Mesothelial cell of epicardium (in vitro differentiated cells): ENCODE data around the gene DIAPH2. TPM values are rescaled to one million over a fixed set of nuclear protein-coding genes. Genes with fewer than 3 reads are reported as not detected.

Experiments used
- DNase-seq, 2 experiments: peaks; one replicate each; pipeline ENCODE4 v3.0.0; 2021; ENCODE audit warnings: low spot score in 2 of 2; ENCODE audit not compliant: unreplicated experiment in 2 of 2
- H3K27ac Mint-ChIP-seq: 2 replicates; pipeline ENCODE4 v1.8.0; 2021; ENCODE audit warnings: mixed read lengths
- H3K27me3 Mint-ChIP-seq: 2 replicates; pipeline ENCODE4 v1.8.0; 2021; ENCODE audit warnings: low read depth, mixed read lengths
- H3K36me3 Mint-ChIP-seq: 2 replicates; pipeline ENCODE4 v1.8.0; 2021; ENCODE audit warnings: mixed read lengths
- H3K4me1 Mint-ChIP-seq: 2 replicates; pipeline ENCODE4 v1.8.0; 2021; ENCODE audit warnings: mixed read lengths
- H3K4me3 Mint-ChIP-seq: 2 replicates; pipeline ENCODE4 v1.8.0; 2021; ENCODE audit warnings: mild to moderate bottlenecking, moderate library complexity, mixed read lengths
- H3K9me3 Mint-ChIP-seq: 2 replicates; pipeline ENCODE4 v1.8.0; 2021; ENCODE audit warnings: mixed read lengths
- CTCF ChIP-seq: fragments of 200-600 bp; sonication (generic); IDR thresholded peaks from one replicate; pipeline ENCODE4 v1.5.0; 2021; ENCODE audit warnings: antibody characterized with exemption; ENCODE audit not compliant: unreplicated experiment
- total RNA-seq: library from RNA; stranded (reverse); gene quantifications from 3 replicates; pipeline ENCODE4 v1.2.1, GENCODE V29; 2021

Gene DIAPH2
- total RNA-seq, 1 donor from 2014 or later = 19.2 TPM

- Mint-ChIP-seq H3K9me3 (peaks cover 23% of the 10 kb centered on the region), H3K4me3 (no peak overlapping the region), H3K4me1 (peaks cover 8% of the 10 kb centered on the region), H3K36me3 (peaks cover 6% of the 10 kb centered on the region), H3K27ac (no peak overlapping the region), H3K27me3 (no peaks in the 10 kb centered on the region)
- no peak for TF ChIP-seq CTCF
- DNase-seq = no peak
Measured at GRCh38 chrX:97027384-97027922, 342.8 kb downstream of the DIAPH2 start.

GRCh38 chrX:97030463-97030862, 345.8 kb downstream of the DIAPH2 start:
- Mint-ChIP-seq H3K36me3 (peaks cover 6% of the 10 kb centered on the region), H3K27me3 (no peaks in the 10 kb centered on the region), H3K4me3 (no peak overlapping the region), H3K4me1 (peaks cover 13% of the 10 kb centered on the region), H3K27ac (no peak overlapping the region), H3K9me3 (peaks cover 19% of the 10 kb centered on the region)
- no peak for TF ChIP-seq CTCF
- no peak for DNase-seq

- no peaks in the 10 kb centered on the region for H3K27me3 Mint-ChIP-seq
- H3K36me3 Mint-ChIP-seq = peaks cover 5% of the 10 kb centered on the region
- no peak for DNase-seq
- H3K9me3 Mint-ChIP-seq = peaks cover 16% of the 10 kb centered on the region
- H3K4me1 Mint-ChIP-seq = peaks cover 13% of the 10 kb centered on the region
- H3K27ac Mint-ChIP-seq = no peak overlapping the region
- no peak overlapping the region for H3K4me3 Mint-ChIP-seq
- no peak for TF ChIP-seq CTCF
Measured at GRCh38 chrX:97030947-97031346, 346.3 kb downstream of the DIAPH2 start.

- H3K36me3 Mint-ChIP-seq = no peaks in the 10 kb centered on the region
- H3K9me3 Mint-ChIP-seq = peaks cover 6% of the 10 kb centered on the region
- peak overlapping the region; percentile 84 for H3K27ac Mint-ChIP-seq
- DNase-seq = peak; percentile 24 to 51
- no peaks in the 10 kb centered on the region for H3K27me3 Mint-ChIP-seq
- peaks cover 35% of the 10 kb centered on the region for H3K4me1 Mint-ChIP-seq
- no peak overlapping the region for H3K4me3 Mint-ChIP-seq
- TF ChIP-seq CTCF = no peak
Measured at GRCh38 chrX:97039363-97040029, 354.9 kb downstream of the DIAPH2 start.

GRCh38 chrX:97045470-97045869, 360.8 kb downstream of the DIAPH2 start:
- no peak overlapping the region for H3K27ac Mint-ChIP-seq
- DNase-seq = no peak

More at GRCh38 chrX:97045470-97045869, 360.8 kb downstream of the DIAPH2 start:
- H3K27me3 Mint-ChIP-seq = no peaks in the 10 kb centered on the region
- H3K4me3 Mint-ChIP-seq = no peak overlapping the region
- H3K36me3 Mint-ChIP-seq = peaks cover 3% of the 10 kb centered on the region
- peaks cover 3% of the 10 kb centered on the region for H3K9me3 Mint-ChIP-seq
- no peak for TF ChIP-seq CTCF
- H3K4me1 Mint-ChIP-seq = peaks cover 20% of the 10 kb centered on the region
